NCI-H2081 treated with DMSO at 0.1 percent for 48 hours (cell line): ENCODE measurements around the gene PVALEF.

Experiments
- DNase-seq: peaks from one replicate; lab custom pipeline; 2025; lab: John Stamatoyannopoulos, UW

The PVALEF gene

DNA sequence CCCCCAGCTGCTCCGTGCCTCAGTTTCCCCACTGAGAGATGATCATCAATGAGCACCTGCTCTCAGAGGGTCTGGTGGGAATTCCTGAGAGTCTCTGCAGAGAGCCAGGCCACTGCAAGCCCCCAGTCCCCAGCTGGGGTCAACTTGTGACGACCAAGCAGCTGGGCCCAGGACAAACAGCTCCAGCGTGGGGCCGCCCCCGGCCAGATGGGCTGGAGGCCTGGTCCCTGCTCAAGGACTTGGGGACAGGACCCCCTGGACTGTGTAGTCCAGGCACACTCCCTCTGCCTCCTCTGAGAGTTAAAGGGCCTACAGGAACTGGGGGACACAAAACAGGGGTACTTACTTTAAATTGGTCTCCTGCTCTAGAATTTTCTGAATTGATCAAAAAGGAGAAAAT is 17.3 kb downstream of the PVALEF start:
- no peak for DNase-seq

GRCh38 chr17:81183316-81183715 is 18.0 kb downstream of the PVALEF start:
- no peak for DNase-seq

GRCh38 chr17:81183807-81184206 is 18.5 kb downstream of the PVALEF start:
- no peak for DNase-seq

GRCh38 chr17:81184555-81184954 is 19.2 kb downstream of the PVALEF start:
- DNase-seq, result no peak

- DNase-seq, result no peak
Observed at GRCh38 chr17:81186203-81186602, 20.9 kb downstream of the PVALEF start.

DNA sequence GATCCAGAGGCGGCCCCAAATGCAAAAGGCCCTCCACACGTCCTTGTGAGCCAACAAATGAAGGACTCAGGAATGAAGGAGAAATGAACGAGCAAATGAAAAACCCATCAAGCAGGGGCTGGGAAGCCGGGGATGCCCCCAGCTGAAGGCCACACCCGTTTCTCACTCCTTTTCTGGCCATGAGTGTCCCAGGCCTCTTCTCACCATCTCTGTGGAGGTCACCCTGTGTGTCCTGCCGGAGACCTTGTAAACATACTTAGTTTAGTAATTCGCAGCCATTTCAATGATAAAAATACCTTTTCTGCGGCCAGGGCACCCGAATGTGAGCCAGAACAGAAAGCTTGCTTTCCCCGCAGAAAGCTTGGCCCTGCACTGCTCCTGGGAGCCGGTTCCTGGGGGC is 21.8 kb downstream of the PVALEF start:
- DNase-seq, result no peak

GRCh38 chr17:81187586-81188490 is 22.5 kb downstream of the PVALEF start:
- no peak for DNase-seq

GRCh38 chr17:81188491-81188840 is 23.2 kb downstream of the PVALEF start:
- no peak for DNase-seq

DNA sequence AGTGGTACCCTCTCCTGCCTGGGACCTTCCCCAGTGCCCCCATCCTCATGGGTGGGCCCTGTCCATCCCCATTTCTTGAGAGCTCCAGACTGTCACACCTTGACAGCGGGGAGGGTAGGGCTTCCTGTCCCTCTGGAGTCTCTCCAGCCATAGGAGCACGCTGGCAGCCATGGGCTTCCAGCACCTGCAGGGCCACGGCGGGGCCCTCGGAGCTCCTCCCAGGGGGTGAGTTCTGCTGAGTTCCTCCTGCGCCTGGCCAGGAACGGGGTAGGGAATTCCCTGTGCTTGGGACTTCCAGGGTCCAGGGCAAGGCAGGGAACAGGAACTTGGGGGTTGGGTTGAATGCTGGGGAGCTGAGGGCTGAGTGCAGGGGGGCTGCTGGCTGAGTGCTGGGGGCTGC is 23.7 kb downstream of the PVALEF start:
- DNase-seq, result no peak

GRCh38 chr17:81189670-81190530 is 24.6 kb downstream of the PVALEF start:
- DNase-seq, result no peak

GRCh38 chr17:81190591-81190990 is 25.3 kb downstream of the PVALEF start:
- DNase-seq, result no peak

DNA sequence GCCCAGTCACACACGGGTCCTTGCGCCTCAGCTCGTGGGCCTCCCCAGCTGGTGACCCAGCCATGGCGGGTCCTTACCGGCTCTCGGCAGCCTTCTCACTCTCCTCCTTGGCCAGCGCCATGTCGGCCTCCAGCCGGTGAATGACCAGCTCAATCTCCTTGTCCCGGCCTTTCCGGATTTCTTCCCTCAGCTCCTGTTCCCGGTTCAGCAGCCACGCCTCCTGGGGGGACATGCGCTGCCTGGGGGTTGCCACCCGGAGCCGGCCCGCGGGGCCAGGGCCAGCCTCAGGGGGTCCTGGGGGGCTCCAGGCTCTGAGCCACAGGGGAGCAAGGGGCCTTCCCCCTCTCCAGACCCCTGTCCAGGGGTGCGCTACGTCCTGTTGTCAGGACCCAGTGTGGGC is 25.8 kb downstream of the PVALEF start:
- no peak for DNase-seq

DNA sequence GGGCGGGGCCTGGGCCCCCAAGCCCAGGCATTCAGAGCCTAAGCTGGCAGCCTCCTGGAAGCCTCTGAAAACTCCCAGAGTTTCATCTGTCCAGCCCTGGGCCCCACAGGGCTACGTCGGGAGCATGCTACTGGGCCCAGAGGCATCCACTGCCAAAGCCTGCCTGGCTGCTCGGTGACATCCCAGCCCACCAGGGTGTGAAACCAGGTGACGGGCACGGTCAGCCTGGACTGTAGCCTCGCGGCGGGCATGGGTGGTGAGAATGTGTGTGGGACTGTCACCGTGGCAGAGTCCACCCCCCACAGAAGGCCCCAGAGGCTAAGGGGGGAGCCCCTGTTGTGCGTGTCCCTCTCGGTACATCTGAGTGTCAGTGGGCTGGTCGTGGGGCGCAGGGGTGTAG is 26.3 kb downstream of the PVALEF start:
- DNase-seq, result no peak

GRCh38 chr17:81192386-81193050 is 27.2 kb downstream of the PVALEF start:
- no peak for DNase-seq

DNA sequence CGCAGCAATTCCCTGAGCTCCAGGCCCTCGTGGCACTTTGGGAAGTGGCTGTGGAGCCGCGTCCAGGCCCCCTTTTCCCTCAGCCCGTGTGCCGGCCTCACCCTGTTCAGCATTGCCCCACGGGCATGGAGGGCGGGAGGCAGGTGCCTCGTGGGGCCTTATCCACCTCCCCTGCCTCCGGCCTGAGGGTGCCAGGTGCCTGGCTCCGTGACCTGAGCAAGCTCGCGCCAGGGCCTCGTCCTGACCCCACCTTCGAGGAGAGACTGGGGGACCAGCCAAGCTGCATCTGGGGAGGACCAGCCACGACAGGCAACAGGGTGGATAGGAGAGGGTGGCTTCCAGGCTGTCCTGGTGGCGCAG is 27.7 kb downstream of the PVALEF start:
- DNase-seq, result no peak

DNA sequence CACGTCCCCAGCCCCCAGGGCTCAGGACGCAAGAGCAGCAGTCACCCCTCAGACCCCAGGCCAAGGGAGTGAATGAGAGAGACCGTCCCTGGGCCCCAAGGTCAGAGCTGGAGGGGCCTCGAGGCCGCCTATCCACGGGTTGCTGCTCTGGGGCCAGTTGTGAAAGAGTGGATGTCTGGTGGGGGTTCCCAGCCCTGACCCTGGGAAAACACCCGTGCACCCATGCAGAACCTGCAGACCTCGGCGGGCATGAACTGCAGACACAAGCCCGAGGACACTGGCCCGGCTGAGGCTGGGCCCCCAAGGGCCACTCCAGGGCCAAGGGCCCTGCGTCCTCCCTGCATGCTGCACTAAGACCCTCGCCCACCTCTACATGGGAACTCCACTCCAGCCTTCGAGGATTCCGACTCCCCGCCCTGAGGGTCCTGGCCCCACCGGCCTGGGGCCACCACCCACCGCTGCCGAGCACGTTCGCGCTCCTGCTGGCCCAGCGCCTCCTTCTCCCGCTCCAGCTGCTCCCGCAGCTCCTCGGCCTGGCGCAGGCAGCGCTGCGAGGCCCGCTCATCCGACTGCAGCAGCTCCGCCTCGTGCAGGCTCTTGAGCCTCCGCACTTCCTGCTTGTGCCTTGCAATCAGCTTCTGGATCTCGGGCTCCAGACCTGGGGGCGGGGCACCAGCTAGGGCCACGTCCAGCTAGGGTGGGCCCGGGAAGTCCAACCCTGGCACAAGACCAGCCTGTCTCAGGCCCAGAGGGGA is 28.3 kb downstream of the PVALEF start:
- no peak for DNase-seq

DNA sequence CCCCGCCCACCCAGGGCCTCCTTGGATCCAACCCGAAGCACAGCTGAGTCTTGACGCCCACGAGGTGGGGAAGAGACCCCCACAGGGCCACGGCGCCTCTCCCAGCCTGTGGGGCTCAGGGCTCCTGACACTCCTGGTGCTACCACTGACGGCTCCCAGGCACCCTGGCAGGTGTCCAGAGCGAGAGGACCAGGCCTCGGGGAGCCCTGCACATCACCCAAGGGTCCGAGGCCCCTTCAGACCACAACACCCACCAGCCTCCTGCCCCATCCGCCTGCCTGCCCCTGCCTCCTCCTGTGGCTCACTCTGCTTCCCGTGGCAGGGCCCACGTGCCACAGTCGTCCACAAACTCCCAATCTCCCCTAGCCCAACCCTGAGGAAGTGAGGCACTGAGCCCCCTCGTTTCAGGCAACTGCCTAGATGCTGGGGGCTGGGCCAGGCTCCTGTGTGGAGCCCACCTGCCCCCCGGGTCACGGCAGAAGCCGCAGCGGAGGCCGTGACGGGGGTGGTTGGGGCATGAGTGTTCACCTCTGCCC is 29.0 kb downstream of the PVALEF start:
- no peak for DNase-seq

GRCh38 chr17:81194941-81195901 is 29.9 kb downstream of the PVALEF start:
- DNase-seq, result no peak

DNA sequence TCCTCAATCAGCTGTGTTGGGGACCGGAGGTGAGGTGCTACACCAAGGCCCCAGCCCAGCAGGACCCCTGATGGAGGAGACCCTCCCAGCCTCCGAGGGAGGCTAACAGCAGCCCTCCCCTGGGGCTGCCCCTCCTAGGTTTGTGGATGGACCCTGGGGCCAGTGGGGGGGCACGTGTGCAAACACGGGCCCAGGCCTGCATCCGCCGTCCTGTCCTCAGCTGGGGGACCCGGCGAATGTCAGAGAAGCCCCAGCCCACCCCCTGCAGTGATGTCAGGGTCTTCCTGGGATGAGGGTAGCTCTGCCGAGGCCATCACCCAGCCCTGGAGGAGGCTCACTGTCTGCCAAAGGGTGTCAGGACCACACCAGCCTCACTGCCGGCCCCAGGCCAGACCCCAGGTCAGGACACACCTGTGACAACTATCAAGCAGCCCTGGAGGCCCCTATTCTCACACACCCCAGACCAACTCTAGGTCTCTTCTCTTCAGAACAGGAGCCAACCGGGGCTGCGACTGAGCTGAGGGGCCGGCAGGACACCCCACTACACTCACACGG is 30.7 kb downstream of the PVALEF start:
- DNase-seq, result no peak
